HCT116 (cell line): ENCODE measurements around the gene ATP5F1D. TPM values are rescaled to one million over a fixed set of nuclear protein-coding genes. Genes with fewer than 3 reads are reported as not detected.

ENCODE experiments used
- ATAC-seq: fragments of 200-7000 bp; cut with Tn5 transposase; 2 replicates; pipeline ENCODE4 v1.9.1; 2020; ENCODE audit warnings: mild to moderate bottlenecking, moderate library complexity
- BruUV-seq: library from RNA; stranded (reverse); fragments of 400-500 nt; replicated peaks from 2 replicates; lab custom pipeline; 2021; lab: Mats Ljungman, UMichigan
- CTCF ChIA-PET: fragments of 300-600 bp; sonication (Branson Sonifier 250); formaldehyde crosslinking; loops from one replicate; lab custom pipeline; 2021; ENCODE audit warnings: antibody characterized with exemption; lab: Charles Lee
- POLR2A ChIA-PET: fragments of 300-600, 350-600 bp; sonication (Branson Sonifier 250); formaldehyde crosslinking; loops from one replicate; lab custom pipeline; 2021; ENCODE audit warnings: antibody characterized with exemption; lab: Charles Lee
- RAD21 ChIA-PET, 2 experiments: fragments of 300-600 bp; sonication (Branson Sonifier 250); formaldehyde crosslinking; loops; one replicate each; lab custom pipeline; 2023; ENCODE audit warnings: low total read pairs in 2 of 2; ENCODE audit not compliant: uncharacterized antibody in 2 of 2, unreplicated experiment in 2 of 2, low non-redundant PET in 1 of 2; lab: Charles Lee
- DNase-seq: peaks from one replicate; pipeline ENCODE4 v3.0.0-alpha.2; 2010; ENCODE audit warnings: low read depth, low spot score
- H2AFZ ChIP-seq: fragments of 200-600 bp; shearing (Covaris generic), sonication (generic); 2 replicates; pipeline ENCODE4 v1.6.1; 2017; ENCODE audit warnings: low read depth, mixed run types, mixed read lengths, antibody characterized with exemption, low read length; ENCODE audit not compliant: poor library complexity, severe bottlenecking
- H3K27ac ChIP-seq: 2 replicates; pipeline ENCODE4 v1.5.1; 2012; ENCODE audit warnings: low read depth, low read length
- H3K27me3 ChIP-seq: fragments of 200-600 bp; sonication (generic); 2 replicates; pipeline ENCODE4 v1.6.1; 2016; ENCODE audit warnings: mixed run types, low read length, mixed read lengths; ENCODE audit not compliant: insufficient read depth
- H3K36me3 ChIP-seq, 2 experiments: fragments of 200-500 bp in 1 of 2; fragments of 200-600 bp in 1 of 2; sonication (Bioruptor generic) in 1 of 2; sonication (generic) in 1 of 2; 2 replicates each; pipeline versions ENCODE4 v1.5.1 to v1.6.1; 2014 to 2016; ENCODE audit warnings: low read length in 2 of 2, inconsistent platforms in 1 of 2, mixed read lengths in 1 of 2, mixed run types in 1 of 2; ENCODE audit not compliant: insufficient read depth in 2 of 2, control insufficient read depth in 1 of 2
- H3K4me1 ChIP-seq, 2 experiments: fragments of 200-600 bp in 1 of 2; sonication (generic) in 1 of 2; 2 replicates each; pipeline versions ENCODE4 v1.5.1 to v1.6.1; 2012 to 2017; ENCODE audit warnings: low read length in 2 of 2, inconsistent platforms in 1 of 2, mild to moderate bottlenecking in 1 of 2, mixed read lengths in 1 of 2, mixed run types in 1 of 2, moderate library complexity in 1 of 2; ENCODE audit not compliant: insufficient read depth in 2 of 2, control insufficient read depth in 1 of 2
- H3K4me2 ChIP-seq: fragments of 200-600 bp; sonication (generic); 2 replicates; pipeline ENCODE4 v1.6.1; 2017; ENCODE audit warnings: mixed run types, low read length, mixed read lengths
- H3K4me3 ChIP-seq, 2 experiments: fragments of 200-600 bp in 1 of 2; sonication (generic) in 1 of 2; replicated peaks in 1 of 2; 2 replicates each; pipeline ENCODE4 v1.5.1; 2011 to 2016; ENCODE audit warnings: low read length in 2 of 2, control low read depth in 1 of 2, low read depth in 1 of 2, mild to moderate bottlenecking in 1 of 2, mixed read lengths in 1 of 2, mixed run types in 1 of 2
- H3K79me2 ChIP-seq: fragments of 200-600 bp; sonication (generic); 2 replicates; pipeline ENCODE4 v1.6.1; 2017; ENCODE audit warnings: mild to moderate bottlenecking, mixed run types, low read length, moderate library complexity, mixed read lengths; ENCODE audit not compliant: insufficient read depth
- H3K9ac ChIP-seq: fragments of 200-600 bp; sonication (generic); 2 replicates; pipeline ENCODE4 v1.6.1; 2016; ENCODE audit warnings: low read length, mixed read lengths
- H3K9me2 ChIP-seq: fragments of 200-600 bp; sonication (generic), shearing (Covaris generic); 2 replicates; pipeline ENCODE4 v1.6.1; 2017; ENCODE audit warnings: mixed run types, mild to moderate bottlenecking, moderate library complexity; ENCODE audit not compliant: insufficient read depth
- H3K9me3 ChIP-seq, 2 experiments: fragments of 200-500 bp in 1 of 2; fragments of 200-600 bp in 1 of 2; sonication (Bioruptor generic) in 1 of 2; sonication (generic) in 1 of 2; 2 replicates each; pipeline ENCODE4 v1.6.1; 2014 to 2017; ENCODE audit warnings: low read length in 2 of 2, mixed read lengths in 2 of 2, inconsistent platforms in 1 of 2, low read depth in 1 of 2, mild to moderate bottlenecking in 1 of 2, mixed run types in 1 of 2, moderate library complexity in 1 of 2; ENCODE audit not compliant: control insufficient read depth in 1 of 2, insufficient read depth in 1 of 2
- H4K20me1 ChIP-seq: fragments of 200-600 bp; sonication (generic), shearing (Covaris generic); 2 replicates; pipeline ENCODE4 v1.6.1; 2017; ENCODE audit warnings: mixed run types, mild to moderate bottlenecking, moderate library complexity; ENCODE audit not compliant: insufficient read depth
- CTCF ChIP-seq, 3 experiments: fragments of 200-600 bp in 1 of 3; sonication (generic) in 1 of 3; IDR thresholded peaks in 2 of 3; conservative IDR thresholded peaks in 1 of 3; 2 replicates each; pipeline ENCODE4 v1.5.1; 2012 to 2017; ENCODE audit warnings: low read depth in 2 of 3, low read length in 2 of 3, antibody characterized with exemption in 1 of 3, borderline replicate concordance in 1 of 3, control low read depth in 1 of 3, mild to moderate bottlenecking in 1 of 3, mixed read lengths in 1 of 3, mixed run types in 1 of 3, moderate library complexity in 1 of 3; ENCODE audit not compliant: insufficient read depth in 1 of 3
- EGR1 ChIP-seq: IDR thresholded peaks from 2 replicates; pipeline ENCODE4 v1.6.1; 2012; ENCODE audit warnings: low read depth
- ELF1 ChIP-seq: IDR thresholded peaks from 2 replicates; pipeline ENCODE4 v1.6.1; 2012; ENCODE audit warnings: low read depth, borderline replicate concordance
- EZH2 ChIP-seq: fragments of 200-600 bp; sonication (generic); IDR thresholded peaks from 2 replicates; pipeline ENCODE4 v1.6.1; 2017; ENCODE audit warnings: antibody characterized with exemption, mixed run types
- JUND ChIP-seq: IDR thresholded peaks from 2 replicates; pipeline ENCODE4 v1.6.1; 2012
- MAX ChIP-seq: IDR thresholded peaks from 2 replicates; pipeline ENCODE4 v1.6.1; 2012
- POLR2A ChIP-seq: IDR thresholded peaks from 2 replicates; pipeline ENCODE4 v1.7.0; 2011; ENCODE audit warnings: borderline replicate concordance; ENCODE audit not compliant: insufficient read depth, insufficient read length; ENCODE audit errors: extremely low read depth
- POLR2AphosphoS5 ChIP-seq: IDR thresholded peaks from 2 replicates; pipeline ENCODE4 v1.6.1; 2011; ENCODE audit warnings: mild to moderate bottlenecking, low read depth, low read length, moderate library complexity
- RAD21 ChIP-seq: IDR thresholded peaks from 2 replicates; pipeline ENCODE4 v1.6.1; 2012; ENCODE audit warnings: low read depth, mild to moderate bottlenecking
- REST ChIP-seq: IDR thresholded peaks from 2 replicates; pipeline ENCODE4 v1.6.1; 2012; ENCODE audit warnings: low read depth
- SIN3A ChIP-seq: IDR thresholded peaks from 2 replicates; pipeline ENCODE4 v1.6.1; 2012; ENCODE audit warnings: low read depth
- SP1 ChIP-seq: IDR thresholded peaks from 2 replicates; pipeline ENCODE4 v1.6.1; 2012; ENCODE audit warnings: low read depth
- SRF ChIP-seq: IDR thresholded peaks from 2 replicates; pipeline ENCODE4 v1.6.1; 2012; ENCODE audit warnings: low read depth
- TCF7L2 ChIP-seq: IDR thresholded peaks from 2 replicates; pipeline ENCODE4 v1.7.0; 2011; ENCODE audit warnings: borderline replicate concordance, inconsistent platforms; ENCODE audit not compliant: insufficient read depth, insufficient read length; ENCODE audit errors: extremely low read depth
- ZFX ChIP-seq: fragments of 450-650 bp; IDR thresholded peaks from 2 replicates; pipeline ENCODE4 v1.6.1; 2017
- ZNF274 ChIP-seq: fragments of 200-500 bp; sonication (Bioruptor generic); IDR thresholded peaks from 2 replicates; pipeline ENCODE4 v1.6.1; 2014; ENCODE audit warnings: mild to moderate bottlenecking, low read depth, low read length, inconsistent platforms
- intact Hi-C: fragments of 100-400 bp; cut with micrococcal nuclease; formaldehyde crosslinking; loops from 2 replicates; pipeline ENCODE4 v1.10.0; 2022
- total RNA-seq: library from RNA; stranded (reverse); gene quantifications from one replicate; pipeline ENCODE4 v1.2.1, GENCODE V29; 2021; ENCODE audit not compliant: unreplicated experiment

The ATP5F1D gene
- total RNA-seq, 1 experiment from 2014 or later: 428 TPM

- H3K27ac ChIP-seq: peak overlapping the region; percentile 99
- ATAC-seq (no peak), DNase-seq (no peak)
- ChIA-PET RAD21 (no interaction called here), POLR2A (interaction anchor here (0.8 to 3.0 kb wide), 2 partner anchors 15 to 23 kb away, joined by 3 to 29 read pairs; no protein-coding TSS in a partner anchor), CTCF (interaction anchor here (6.5 kb wide), 1 partner anchor 23 kb away, joined by 325 read pairs; no protein-coding TSS in a partner anchor)
- H3K4me1 ChIP-seq: peaks cover 48 to 87% of the 10 kb centered on the region in 2 experiments
- intact Hi-C loops: no loop called here
- TF ChIP-seq REST: no peak
- TF ChIP-seq JUND: no peak
- TF ChIP-seq ZFX: no peak
- TF ChIP-seq SP1: no peak
- TF ChIP-seq EGR1: no peak
- no peak for TF ChIP-seq MAX
- no peak for TF ChIP-seq EZH2
- no peak for TF ChIP-seq ELF1
- no peak for TF ChIP-seq POLR2A
- no peak for TF ChIP-seq POLR2AphosphoS5
- TF ChIP-seq TCF7L2: no peak
- no peak for TF ChIP-seq CTCF (IDR thresholded peaks at IDR 0.05 in 2 of 3, conservative IDR thresholded peaks at IDR 0.05 in 1 of 3; ENCODE audit: borderline replicate concordance in 1 of 3, insufficient read depth in 1 of 3, low read depth in 2 of 3, low read length in 2 of 3)
- no peak for TF ChIP-seq SIN3A
- no peak for TF ChIP-seq SRF
- TF ChIP-seq RAD21: no peak
- TF ChIP-seq ZNF274: no peak
- H3K9me2 ChIP-seq: no peaks in the 10 kb centered on the region
- peaks cover 15 to 18% of the 10 kb centered on the region in 2 experiments; a peak in 3 of 4 replicates for H3K36me3 ChIP-seq
- no peaks in the 10 kb centered on the region for H3K27me3 ChIP-seq
- peak overlapping the region; percentile 43 to 59 for H3K4me3 ChIP-seq
- no TSS peak for BruUV-seq
- H3K9me3 ChIP-seq: no peaks in the 10 kb centered on the region
- H4K20me1 ChIP-seq: no peaks in the 10 kb centered on the region
- H3K9ac ChIP-seq: peak overlapping the region; percentile 98
- peak overlapping the region; percentile 97 for H3K4me2 ChIP-seq
- peaks cover 31% of the 10 kb centered on the region for H3K79me2 ChIP-seq
- no peak overlapping the region for H2AFZ ChIP-seq
Observed at GRCh38 chr19:1267477-1268225, 26.1 kb downstream of the ATP5F1D start.
